ENCODE results near the gene CD200. TPM values are rescaled to one million over a fixed set of nuclear protein-coding genes. Genes with fewer than 3 reads are reported as not detected.

The CD200 gene
- total RNA-seq, 1 experiment from 2014 or later: not detected

DNA sequence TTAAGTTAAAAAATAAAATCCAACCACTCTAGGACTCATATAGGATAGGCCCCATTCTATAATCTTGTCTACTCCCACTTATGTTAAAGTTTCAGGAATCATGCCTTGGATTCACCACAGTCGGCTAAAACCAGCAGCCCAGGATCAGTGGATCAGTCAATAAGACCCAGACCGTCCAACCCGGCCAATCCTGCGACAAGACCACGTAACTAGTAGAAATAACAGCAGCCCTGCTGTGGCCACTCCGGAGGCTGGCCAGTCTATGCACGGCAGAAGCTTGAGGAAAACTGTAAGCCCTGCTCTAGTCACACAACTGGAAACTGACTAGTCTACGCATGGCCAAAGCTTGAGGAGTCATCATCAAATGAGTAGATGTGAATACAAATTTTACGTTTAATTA lies 26.1 kb upstream of the CD200 start:
- BruUV-seq (replicated peaks): no TSS peak
- intact Hi-C loops (cut with micrococcal nuclease; ENCODE audit: unreplicated experiment): no loop called here

GRCh38 chr3:112307557-112307956 lies 25.4 kb upstream of the CD200 start:
- H3K4me3 ChIP-seq (ENCODE audit: low read depth, low read length, poor library complexity, severe bottlenecking): no peak overlapping the region
- CTCF ChIA-PET: no interaction called here
- POLR2A ChIA-PET (ENCODE audit: low non-redundant PET): no interaction called here
- no TSS peak for BruUV-seq (replicated peaks)
- peaks cover 20% of the 10 kb centered on the region for H3K4me1 ChIP-seq (ENCODE audit: insufficient read depth, low read length, poor library complexity, severe bottlenecking)
- no peaks in the 10 kb centered on the region for H3K27me3 ChIP-seq (replicated peaks; ENCODE audit: insufficient read depth, low read depth, low read length, poor library complexity)
- DNase-seq (ENCODE audit: low spot score): no peak
- TF ChIP-seq EZH2 (IDR thresholded peaks at IDR 0.05; ENCODE audit: borderline replicate concordance, low read depth, low read length, poor library complexity, severe bottlenecking) (no peak), CTCF (conservative IDR thresholded peaks at IDR 0.05; ENCODE audit: low read depth, low read length) (no peak)
- H3K27ac ChIP-seq (ENCODE audit: low read depth, low read length, poor library complexity, severe bottlenecking): no peak overlapping the region
- H3K9me3 ChIP-seq (ENCODE audit: low read depth, low read length, poor library complexity, severe bottlenecking): no peaks in the 10 kb centered on the region
- H3K36me3 ChIP-seq (ENCODE audit: insufficient read depth, low read length, poor library complexity, severe bottlenecking): no peaks in the 10 kb centered on the region
- intact Hi-C loops (cut with micrococcal nuclease; ENCODE audit: unreplicated experiment): no loop called here

More for the DNA sequence above, 26.1 kb upstream of the CD200 start:
- H3K4me3 ChIP-seq (ENCODE audit: low read depth, low read length, poor library complexity, severe bottlenecking): no peak overlapping the region
- H3K9me3 ChIP-seq (ENCODE audit: low read depth, low read length, poor library complexity, severe bottlenecking): no peaks in the 10 kb centered on the region
- no peak for TF ChIP-seq EZH2 (IDR thresholded peaks at IDR 0.05; ENCODE audit: borderline replicate concordance, low read depth, low read length, poor library complexity, severe bottlenecking)
- TF ChIP-seq CTCF (conservative IDR thresholded peaks at IDR 0.05; ENCODE audit: low read depth, low read length): no peak
- H3K4me1 ChIP-seq (ENCODE audit: insufficient read depth, low read length, poor library complexity, severe bottlenecking): peaks cover 21% of the 10 kb centered on the region
- H3K27ac ChIP-seq (ENCODE audit: low read depth, low read length, poor library complexity, severe bottlenecking): no peak overlapping the region
- ChIA-PET CTCF (no interaction called here), POLR2A (ENCODE audit: low non-redundant PET) (no interaction called here)
- no peaks in the 10 kb centered on the region for H3K36me3 ChIP-seq (ENCODE audit: insufficient read depth, low read length, poor library complexity, severe bottlenecking)
- no peaks in the 10 kb centered on the region for H3K27me3 ChIP-seq (replicated peaks; ENCODE audit: insufficient read depth, low read depth, low read length, poor library complexity)
- no peak for DNase-seq (ENCODE audit: low spot score)

- H3K9me3 ChIP-seq (ENCODE audit: low read depth, low read length, poor library complexity, severe bottlenecking): no peaks in the 10 kb centered on the region
- ChIA-PET CTCF (no interaction called here), POLR2A (ENCODE audit: low non-redundant PET) (no interaction called here)
- H3K4me1 ChIP-seq (ENCODE audit: insufficient read depth, low read length, poor library complexity, severe bottlenecking): peaks cover 12% of the 10 kb centered on the region
- H3K4me3 ChIP-seq (ENCODE audit: low read depth, low read length, poor library complexity, severe bottlenecking): no peak overlapping the region
- no peak for DNase-seq (ENCODE audit: low spot score)
- no peak for TF ChIP-seq CTCF (conservative IDR thresholded peaks at IDR 0.05; ENCODE audit: low read depth, low read length)
- no peak for TF ChIP-seq EZH2 (IDR thresholded peaks at IDR 0.05; ENCODE audit: borderline replicate concordance, low read depth, low read length, poor library complexity, severe bottlenecking)
- no peaks in the 10 kb centered on the region for H3K36me3 ChIP-seq (ENCODE audit: insufficient read depth, low read length, poor library complexity, severe bottlenecking)
- H3K27ac ChIP-seq (ENCODE audit: low read depth, low read length, poor library complexity, severe bottlenecking): no peak overlapping the region
- intact Hi-C loops (cut with micrococcal nuclease; ENCODE audit: unreplicated experiment): no loop called here
- BruUV-seq (replicated peaks): no TSS peak
- no peaks in the 10 kb centered on the region for H3K27me3 ChIP-seq (replicated peaks; ENCODE audit: insufficient read depth, low read depth, low read length, poor library complexity)
Measured at GRCh38 chr3:112308151-112308911, 24.6 kb upstream of the CD200 start.
